HG03060 (cell line): ENCODE results near the gene SALL4.
"Not testable (repeated sequence)": the region's sequence is repeated elsewhere in the genome, so short reads cannot be mapped to it uniquely, and the experiment has no call there.

Source experiments
- ATAC-seq: cut with Tn5 transposase; IDR thresholded peaks from one replicate; pipeline ENCODE4 v1.9.1; 2021; ENCODE audit warnings: low read depth, moderate number of reproducible peaks; ENCODE audit not compliant: unreplicated experiment

Gene SALL4

DNA sequence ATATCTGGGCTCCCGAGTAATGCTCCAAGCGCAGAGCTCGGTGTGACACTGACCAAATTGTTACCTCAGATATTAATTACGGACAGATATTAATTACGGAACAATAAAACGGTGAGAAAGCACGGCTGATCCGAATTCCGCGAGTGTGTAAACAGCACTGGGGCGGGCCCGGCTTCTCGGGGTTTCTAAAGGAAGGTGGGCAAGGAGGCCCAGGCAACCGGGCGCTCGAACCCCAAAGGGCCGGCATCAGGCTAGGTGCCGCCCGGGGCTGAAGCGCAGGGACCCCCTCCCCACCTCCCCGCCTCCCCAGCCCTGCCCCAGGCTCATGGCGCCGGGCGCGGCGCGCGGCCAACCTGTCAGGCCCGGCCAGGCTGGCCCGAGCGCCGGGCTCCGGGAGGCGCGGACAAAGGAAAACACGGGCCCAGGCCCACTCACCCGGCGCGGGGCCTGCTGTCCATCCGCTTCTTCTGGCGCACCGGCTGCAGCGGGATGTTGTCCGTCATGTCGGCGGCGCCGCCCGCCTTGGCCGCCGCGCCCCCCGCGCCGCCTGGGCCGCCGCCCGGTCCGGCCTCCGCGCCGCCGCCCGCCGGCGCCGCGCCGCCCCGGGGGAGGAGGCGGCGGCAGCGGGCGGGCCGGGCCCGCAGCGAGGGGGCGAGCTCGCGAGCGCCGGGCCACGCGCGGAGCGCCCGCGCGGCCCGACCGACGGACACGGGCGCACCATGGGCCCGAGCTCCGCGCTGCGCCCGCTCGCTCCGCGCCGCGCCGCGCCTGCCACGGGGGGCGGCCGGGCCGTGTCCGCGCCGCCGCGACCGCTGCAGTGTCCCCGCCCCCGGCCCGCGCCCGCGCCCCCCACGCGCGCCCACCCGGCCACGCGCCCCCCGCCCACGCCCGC, 34.2 kb downstream of the SALL4 start, which contains the start of gene ATP9A:
ATP9A (minus strand) TSS at position 524 of the 892 bp plus-strand sequence; CDS start at position 503, 21 bp downstream.
- no peak for ATAC-seq

DNA sequence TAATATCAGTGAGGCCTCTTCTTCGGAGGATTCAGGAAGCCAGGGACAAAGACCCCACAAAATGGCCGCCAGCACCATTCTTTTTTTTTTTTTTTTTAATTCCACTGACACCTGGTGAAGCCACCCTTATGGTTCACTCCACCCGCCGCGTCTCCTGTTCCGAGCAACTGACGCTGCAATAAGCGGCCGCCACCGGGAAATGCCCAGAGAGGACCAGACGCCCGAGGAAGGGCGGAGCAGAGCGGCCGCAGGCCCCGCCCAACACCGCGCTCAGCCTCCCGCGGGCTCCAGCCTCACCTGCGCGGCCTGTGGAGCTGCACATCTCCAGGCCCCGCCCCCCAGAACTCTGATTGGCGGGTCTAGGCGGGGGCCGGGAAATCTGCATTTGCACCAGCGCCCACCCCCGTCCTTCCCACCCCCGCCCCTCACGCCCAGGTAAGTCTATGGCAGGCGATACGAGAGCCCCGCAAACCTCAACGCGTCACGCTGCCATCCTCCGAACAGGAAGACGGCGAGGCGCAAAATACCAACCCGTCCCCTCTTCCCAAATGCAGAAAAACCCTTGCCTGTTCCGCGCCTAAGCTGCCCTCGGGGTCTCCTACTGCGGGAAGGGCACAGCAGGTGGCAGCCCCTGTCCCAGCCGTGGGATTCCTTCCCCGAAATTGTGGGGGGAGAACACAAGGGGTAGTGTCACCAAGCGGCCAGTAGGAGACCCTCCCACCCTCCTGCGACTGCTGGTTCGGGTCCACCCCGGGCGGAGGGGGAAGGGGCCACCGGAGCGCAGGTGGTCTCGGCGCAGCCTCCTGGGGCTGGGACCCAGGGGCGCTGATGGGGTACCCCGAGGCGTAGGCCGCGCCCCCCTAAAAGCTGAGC, 35.1 kb downstream of the SALL4 start:
- no peak for ATAC-seq

DNA sequence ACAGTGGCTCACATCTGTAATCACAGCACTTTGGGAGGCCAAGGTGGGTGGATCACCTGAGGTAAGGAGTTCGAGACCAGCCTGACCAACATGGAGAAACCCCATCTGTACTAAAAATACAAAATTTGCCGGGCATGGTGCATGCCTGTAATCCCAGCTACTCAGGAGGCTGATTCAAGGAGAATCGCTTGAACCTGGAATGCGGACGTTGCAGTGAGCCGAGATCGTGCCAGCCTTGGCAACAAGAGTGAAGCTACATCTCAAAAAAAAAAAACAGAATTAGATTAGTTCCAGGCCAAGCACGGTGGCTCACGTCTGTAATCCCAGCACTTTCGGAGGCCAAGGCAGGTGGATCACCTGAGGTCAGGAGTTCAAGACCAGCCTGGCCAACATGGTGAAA, 36.9 kb downstream of the SALL4 start:
- ATAC-seq: not testable (repeated sequence)

DNA sequence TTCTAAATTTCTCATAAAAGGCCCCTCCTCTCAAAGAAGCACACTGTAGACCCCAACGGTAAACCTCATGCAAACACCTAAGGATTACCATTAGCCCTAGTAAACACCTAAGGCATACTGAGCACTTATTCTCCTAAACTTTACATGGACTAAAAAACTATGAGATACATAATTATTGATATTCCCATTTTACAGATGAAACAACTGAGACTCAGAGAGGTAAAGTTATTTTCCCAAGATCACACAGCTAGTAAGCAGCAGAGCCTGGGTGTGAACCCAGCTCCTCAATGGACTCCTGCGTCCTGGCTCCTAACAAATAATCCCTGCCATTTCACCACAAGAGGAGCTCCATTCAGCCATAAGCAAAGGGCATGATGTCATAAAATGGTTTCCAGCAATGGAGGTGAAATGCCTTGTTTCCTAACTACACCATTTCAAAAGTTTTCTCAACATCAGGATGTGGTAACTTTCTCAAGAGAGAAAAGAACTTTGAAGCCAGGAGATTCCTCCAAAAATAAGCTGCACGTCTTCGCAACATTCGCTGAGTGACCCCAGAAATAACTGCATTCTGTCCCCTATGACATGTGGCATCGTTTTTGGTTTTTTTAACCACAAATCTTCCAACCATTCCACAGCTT, 38.2 kb downstream of the SALL4 start:
- no peak for ATAC-seq

DNA sequence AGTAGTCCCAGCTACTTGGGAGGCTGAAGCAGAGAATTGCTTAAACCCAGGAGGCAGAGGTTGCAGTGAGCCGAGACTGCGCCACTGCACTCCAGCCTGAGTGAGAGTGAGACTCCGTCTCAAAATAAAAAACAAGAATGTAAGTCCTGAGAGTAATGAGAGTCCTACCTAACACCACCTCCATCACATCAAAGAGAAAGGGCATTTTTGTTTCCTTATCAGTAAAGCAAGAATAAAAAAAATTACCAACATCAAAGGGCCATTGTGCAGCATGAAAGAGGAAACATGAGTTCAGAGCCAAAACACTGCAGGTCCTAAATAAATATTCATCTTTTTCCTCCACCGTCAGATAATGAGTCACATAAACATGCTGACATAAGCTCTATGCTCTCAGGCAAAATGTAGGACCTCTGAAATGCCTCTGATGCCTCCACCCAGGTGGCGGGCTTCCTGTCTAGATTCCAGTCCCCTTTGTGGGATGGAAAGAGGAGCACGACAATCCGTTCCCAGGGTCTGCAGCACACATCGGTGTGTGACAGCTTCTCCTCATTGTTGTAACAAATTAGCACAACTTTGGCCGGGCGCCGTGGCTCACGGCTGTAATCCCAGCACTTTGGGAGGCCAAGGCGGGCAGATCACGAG, 41.3 kb downstream of the SALL4 start:
- ATAC-seq: no peak

DNA sequence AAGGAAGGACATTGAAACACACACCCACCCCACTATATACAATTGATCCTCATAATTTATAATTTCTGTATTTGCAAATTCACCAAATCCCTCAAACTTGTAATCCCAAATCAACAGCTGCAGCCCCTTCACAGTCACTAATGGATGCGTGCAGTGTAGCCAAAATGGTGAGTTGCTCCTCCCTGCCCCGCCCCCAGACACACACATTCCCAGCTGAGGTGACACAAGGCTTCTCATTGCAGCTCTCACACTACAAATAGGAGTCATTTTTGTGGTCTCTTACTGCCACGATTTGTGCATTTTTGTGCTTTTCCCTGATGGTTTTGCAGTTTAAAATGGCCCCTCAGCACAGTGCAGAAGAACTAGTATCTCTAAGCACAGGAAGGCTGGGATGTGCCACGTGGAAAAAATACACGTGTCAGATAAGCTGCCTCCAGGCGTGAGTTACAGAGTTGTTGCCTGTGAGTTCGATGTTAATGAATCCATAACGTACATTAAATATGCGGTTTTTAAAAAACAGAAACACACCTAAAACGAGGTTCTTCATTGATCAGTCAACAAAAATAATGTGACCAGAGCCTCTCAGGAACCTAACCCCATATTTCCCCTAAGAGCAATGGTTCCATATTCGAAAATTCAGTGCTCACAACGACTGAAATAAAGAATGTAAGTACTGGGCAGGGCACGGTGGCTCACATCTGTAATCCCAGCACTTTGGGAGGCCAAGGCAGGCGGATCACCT, 42.4 kb downstream of the SALL4 start:
- no peak for ATAC-seq

DNA sequence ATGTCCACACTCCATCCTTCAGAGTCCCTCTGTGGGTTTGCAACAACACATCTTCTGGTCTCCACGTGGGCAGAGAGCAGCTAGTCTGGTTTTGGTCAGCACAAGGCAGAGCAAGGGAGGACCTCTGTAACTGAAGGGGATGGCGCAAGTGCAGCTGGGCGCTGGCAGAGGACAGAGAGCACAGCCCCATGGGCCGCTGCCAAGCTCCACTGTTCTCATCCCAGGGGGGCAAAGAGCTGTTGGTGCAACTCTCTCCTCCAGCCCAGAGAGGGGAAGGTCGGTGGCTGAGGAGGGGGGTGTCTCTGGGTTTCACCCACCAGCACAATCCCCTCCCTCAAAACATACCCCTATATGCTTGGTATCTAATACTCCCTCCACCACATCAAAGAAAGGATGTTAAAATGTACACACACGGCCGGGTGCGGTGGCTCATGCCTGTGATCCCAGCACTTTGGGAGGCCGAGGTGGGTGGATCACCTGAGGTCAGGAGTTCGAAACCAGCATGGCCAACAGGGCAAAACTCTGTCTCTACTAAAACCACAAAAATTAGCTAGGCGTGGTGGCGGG, 43.3 kb downstream of the SALL4 start:
- ATAC-seq: no peak

DNA sequence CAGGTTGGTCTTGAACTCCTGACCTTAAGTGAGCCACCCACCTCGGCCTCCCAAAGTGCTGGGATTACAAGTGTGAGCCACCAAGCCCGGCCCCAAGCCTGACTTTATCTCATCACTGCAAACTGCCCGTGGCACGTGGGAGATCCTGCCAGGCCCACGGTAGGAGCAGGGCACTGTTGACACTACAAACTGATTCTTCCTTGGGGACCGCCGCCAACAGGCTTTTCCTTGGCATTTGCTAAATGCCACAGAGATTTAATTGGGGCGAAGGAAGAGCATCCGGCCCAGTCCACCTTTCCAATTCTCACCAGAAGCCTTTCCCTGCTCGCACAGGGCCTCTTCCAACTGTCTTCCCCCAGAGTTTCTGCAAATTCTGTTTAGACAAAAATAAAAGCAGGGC, 45.1 kb downstream of the SALL4 start:
- no peak for ATAC-seq

DNA sequence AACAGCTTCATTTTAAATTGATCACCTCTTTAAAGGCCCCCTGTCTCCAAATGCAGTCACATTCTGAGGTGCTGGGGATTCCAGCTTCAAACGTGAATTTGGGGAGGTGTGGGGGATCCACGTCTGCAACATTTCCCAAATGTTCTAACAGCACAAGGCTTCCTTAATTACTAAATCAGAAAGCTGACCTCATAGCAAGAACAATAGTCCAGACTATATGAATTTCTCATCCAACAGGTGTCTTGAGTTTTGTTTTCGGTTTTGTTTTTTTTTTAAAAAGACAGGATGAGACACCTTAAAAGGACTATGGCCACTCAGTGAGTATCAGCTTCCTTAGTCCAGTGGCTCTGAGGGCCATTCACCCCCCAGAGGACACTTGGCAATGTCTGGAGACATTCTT, 45.7 kb downstream of the SALL4 start:
- peak; percentile 57 for ATAC-seq

DNA sequence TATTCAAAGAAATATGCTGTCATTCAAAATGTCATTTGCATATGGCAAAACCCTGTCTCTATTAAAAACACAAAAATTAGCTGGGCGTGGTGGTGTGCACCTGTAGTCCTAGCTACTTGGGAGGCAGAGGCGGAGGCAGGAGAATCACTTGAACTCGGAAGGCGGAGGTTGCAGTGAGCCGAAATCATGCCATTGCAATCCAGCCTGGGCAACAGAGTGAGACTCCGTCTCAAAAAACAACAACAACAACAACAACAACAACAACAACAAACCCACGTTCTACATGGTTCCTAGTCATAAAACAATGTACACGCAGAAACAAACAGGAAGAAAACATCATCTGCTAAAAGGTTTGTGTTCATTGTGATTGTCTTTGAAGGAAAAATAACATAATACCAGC, 49.1 kb downstream of the SALL4 start:
- ATAC-seq: not testable (repeated sequence)

DNA sequence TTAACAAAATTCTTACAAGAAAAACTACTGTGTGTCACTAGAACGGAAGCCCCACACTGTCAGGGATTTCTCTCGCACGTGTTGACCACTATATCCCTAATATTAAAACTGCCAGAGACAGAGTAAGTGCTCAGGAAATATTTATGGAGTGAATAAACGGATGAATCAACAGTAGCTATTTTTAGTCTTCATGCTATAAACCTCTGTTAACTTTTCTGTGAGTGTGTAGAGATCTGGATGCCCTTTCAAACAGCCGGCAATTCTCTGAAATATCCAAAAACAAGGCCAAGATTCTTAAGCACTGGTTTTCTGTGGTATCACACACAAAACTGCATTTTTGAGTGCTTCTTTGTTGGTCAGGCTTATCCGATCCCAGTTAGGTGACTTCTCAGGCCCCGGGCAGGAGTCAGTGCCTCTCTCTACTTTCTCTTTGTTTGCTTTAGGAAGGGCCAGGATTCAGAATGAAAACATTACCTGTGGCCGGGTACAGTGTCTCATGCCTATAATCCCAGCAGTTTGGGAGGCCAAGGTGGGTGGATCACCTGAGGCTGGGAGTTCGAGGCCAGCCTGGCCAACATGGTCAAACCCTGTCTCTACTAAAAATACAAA, 49.9 kb downstream of the SALL4 start:
- no peak for ATAC-seq

DNA sequence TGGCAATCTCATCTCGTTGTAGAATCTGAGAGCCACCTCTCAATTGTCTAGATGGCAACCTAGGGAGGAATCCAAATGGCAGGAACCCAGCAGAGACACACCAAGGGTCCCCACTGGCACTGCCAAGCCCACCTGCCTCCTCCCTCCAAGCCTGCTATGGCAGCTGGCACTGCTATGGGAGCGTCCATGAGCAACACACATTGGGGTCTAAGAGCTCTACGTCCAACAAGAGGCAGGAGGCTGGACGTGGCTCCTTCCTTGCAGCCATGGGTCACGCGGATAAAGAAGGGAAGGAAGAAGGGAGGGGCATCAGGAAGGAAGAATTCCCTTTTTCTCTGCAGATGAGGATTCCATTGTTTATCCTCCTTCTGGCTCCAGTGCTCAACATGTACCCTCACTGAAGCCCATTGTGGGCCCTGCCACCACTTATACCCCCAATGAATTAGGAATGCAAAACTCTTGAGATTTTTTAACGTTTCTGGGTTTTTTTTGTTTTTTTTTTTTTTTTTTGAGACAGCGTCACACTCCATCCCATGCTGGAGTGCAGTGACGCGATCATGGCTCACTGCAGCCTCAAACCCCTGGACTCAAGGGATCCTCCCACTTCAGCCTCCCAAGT, 51.4 kb downstream of the SALL4 start:
- no peak for ATAC-seq

DNA sequence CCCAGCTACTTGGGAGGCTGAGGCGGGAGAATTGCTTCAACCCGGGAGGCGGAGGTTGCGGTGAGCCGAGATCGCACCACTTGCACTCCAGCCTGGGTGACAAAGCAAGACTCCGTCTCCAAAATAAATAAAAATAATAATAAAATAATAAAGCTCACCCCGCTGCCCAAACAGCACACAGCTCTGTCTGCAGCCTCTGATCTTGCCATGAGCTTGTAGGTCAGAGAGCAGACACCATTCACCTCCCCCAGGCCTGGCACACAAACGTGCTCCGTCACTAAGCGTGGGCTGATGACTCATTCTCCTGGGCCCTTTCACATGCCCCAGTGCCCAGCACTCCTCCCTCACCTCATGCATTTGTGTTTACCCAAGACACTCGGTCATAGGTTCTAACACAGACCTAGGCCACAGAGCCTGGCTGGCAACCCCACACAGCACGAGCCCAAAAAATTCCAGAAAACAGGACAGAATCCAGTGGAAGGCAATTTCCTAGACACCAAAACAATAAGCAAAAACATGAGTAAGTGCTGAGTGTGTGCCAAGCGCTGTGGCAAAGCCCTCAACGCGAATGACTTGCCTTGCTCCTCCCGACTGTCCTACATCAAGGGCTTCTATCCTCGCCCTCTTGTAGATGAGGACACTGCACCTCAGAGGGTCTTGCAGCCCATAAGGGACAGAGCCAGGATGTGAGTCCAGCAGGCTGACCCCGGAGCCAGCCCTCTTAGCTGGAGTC, 52.1 kb downstream of the SALL4 start:
- peak; percentile 71 for ATAC-seq

DNA sequence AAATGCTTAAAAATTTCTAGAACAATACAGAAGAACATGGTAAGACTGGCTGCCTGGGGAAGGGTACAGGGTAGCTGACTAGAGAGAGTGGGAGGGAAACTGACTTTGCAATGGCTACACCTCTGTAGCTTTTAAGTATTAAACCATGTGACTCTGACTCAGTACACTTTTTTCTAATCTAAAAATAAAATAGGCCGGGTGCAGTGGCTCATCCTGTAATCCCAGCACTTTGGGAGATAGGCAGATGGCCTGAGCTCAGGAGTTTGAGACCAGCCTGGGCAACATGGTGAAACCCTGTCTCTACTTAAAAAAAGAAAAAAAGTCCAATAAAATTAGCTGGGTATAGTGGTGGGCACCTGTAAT, 52.7 kb downstream of the SALL4 start:
- ATAC-seq: no peak

DNA sequence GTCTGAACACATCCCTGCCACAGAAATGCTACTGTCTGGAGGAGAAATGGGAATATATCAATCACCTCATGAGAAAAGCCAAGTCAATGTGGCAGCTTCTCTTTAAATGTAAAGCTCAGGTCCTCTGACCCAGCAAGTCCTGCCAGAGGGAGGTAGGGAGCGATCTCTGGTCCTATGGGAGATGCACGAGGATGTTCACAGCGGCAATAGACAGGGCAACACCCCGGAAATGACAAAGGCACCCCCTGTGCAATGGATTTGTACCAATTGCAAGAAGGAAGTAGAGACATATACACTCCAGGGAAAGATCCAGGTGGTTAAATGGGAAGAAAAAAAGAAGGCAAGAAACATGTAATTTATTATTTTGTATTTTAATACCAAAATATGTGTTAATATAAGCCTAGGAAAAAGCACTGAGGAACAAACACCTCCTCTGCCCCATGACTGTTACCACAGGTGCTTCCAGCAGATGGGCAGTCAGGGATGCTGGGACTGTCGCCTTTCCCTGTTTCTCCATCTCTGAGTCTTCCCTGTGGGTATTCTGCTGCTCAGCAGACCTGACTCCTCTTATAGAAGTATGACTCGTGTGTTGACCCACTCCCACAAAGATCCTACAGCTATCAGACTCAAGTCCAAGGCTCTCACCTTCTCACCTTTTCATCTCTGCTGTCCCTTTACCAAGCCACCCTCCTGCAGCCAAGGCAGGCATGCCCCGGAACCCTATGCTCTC, 55.0 kb downstream of the SALL4 start:
- ATAC-seq: no peak

DNA sequence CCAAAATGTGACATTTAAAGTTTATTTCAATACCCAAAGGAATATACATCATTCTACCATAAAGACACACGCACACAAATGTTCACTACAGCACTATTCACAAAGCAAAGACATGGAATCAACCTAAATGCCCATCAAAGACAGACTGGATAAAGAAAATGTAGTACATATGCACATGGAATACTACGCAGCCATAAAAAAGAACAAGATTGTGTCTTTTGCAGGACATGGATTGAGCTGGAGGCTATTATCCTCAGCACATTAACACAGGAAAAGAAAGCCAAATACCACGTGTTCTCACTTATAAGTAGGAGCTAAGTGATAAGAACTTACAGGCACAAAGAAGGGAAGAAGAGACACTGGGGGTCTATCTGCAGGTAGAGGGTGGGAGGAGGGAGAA, 56.5 kb downstream of the SALL4 start:
- no peak for ATAC-seq

DNA sequence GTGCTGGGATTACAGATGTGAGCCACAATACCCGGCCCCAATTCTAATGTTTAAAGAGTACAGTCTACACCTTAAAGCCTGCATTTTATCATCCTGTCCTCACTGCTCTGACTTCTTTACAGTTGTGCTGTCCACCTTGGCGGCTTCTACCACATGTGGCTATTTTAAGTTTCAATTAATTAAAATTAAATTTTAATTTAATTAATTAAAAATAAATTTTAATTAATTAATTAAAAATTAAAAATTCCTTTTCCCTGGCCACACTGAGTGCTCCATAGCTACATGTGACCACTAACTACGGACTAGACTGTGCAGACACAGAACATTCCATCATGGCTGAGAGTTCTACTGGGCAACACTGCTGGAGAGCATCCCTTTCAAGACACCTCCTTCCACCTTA, 61.5 kb downstream of the SALL4 start:
- no peak for ATAC-seq
